ENCODE measurements around the gene DAPP1.

Gene DAPP1

DNA sequence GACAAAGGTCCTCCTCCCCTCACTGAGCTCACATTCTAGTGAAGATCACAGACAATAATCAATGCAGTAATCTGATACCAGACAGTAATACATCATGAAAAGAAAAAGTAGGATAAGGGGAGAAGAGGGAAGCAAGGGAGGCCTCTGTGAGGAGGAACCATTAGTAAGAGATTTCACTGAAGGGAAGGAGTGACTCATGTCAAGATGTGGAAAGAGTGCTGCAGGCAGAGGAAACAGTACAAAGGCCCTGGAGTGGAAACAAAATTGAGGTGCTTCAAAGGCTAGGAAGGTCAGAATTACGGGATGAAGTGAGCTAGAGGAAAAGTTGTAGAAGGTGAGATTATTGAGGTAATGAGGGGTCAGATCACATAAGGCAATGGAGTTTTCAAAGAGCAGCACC, 39.5 kb downstream of the DAPP1 start:
- no peak for DNase-seq (ENCODE audit: low read depth)

GRCh38 chr4:99857307-99857706, 40.7 kb downstream of the DAPP1 start:
- no peak for DNase-seq (ENCODE audit: low read depth)

GRCh38 chr4:99859618-99860017, 43.0 kb downstream of the DAPP1 start:
- DNase-seq (ENCODE audit: low read depth) = no peak

DNA sequence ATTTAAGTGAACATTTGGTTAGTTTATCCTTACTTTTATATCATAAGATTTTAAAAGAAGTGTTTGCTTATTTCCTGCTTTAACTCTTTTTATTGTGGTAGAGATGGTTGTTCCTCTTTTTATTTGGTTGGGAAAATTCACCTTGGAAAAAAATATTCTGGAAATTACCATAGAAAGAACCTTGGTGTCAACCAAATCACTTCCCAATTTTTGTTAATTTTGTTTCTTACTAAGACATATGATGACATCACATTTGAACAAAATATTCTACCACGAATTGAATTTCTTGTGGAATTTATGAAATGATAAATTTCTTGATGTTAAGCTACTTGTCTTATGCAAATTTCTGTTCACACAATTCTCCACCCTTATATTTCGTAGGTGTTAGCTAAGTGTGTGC, 43.9 kb downstream of the DAPP1 start:
- no peak for DNase-seq (ENCODE audit: low read depth)

GRCh38 chr4:99861120-99861905, 44.7 kb downstream of the DAPP1 start:
- no peak for DNase-seq (ENCODE audit: low read depth)

DNA sequence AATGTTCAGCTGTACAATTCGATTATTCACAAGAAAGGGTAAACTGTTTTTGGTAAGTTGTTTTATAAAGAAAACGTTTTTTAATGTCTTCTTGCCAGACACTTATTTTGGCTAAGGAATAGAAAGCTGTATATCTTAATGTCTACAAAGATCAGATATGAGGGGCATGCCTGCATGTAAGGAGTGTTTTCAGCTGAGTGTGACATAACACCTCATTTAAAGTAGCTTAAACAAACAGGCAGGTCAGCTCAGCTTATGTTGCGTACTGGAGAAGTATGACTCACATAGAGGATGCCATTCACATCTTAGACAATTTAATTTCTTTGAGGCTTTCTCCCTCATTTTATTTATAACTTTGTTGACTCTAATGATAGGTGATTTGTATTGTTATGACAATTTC, 47.2 kb downstream of the DAPP1 start:
- DNase-seq (ENCODE audit: low read depth) = no peak

DNA sequence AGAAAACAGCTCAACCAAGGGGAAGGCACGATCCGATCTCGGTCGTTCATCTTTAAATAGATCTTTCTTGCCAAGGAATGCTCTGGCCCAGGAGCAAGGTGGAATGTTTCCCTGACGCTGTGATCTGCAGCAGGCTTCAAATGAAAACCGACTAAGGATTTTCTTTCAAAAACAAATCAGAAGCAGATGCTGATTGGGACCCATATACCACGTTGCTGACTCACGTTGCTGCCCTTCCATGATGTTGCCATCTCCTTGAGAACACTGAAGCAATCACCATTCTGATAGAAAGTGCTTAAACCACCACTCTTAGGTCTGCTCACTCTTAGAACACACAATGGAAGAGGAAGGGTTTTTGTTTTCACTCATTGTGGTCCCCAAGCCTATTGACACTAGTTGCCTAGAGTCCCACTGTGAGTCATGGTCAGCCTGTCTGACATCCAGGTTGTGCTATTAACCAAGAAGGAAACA, 51.5 kb downstream of the DAPP1 start:
- DNase-seq (ENCODE audit: low read depth) = no peak

GRCh38 chr4:99872570-99872969, 55.9 kb downstream of the DAPP1 start:
- DNase-seq (ENCODE audit: low read depth) = no peak

DNA sequence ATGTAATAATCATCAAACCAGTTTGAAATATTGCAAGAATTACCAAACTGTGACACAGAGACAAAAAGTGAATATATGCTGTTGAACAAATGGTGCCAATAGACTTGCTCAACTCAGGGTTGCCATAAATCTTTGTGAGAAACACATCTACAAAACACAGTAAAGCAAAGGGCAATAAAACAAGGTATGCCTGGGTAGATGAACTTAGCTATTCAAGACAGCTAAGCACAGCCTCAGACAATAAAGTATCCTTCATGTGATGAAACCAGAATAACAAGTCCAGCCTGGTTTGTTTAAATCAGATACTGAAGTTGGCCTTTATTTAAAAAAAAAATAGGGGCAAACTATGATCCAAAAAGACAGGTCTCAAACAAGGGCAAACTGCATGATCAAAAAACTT, 58.4 kb downstream of the DAPP1 start:
- DNase-seq (ENCODE audit: low read depth) = no peak

- DNase-seq (ENCODE audit: low read depth) = no peak
These were observed 60.3 kb downstream of the DAPP1 start for GRCh38 chr4:99876946-99877345.

DNA sequence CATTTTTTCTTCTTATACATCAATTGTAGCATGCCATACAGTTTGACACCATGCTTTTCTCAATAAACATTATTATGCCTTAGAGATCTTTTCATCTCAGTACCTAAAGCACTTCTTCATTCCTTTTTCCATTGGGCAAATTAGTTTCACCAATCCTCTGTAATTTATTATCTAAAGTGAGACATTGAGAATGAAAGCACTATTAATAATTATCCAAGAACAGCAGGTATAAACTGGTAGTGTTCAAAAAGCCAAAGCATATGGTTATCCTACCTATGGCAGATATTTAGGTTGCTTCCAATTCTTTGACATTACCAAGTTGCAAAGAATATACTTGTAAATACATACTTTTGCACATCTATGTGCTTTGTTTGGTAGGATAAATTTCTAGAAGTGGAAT, 62.0 kb downstream of the DAPP1 start:
- no peak for DNase-seq (ENCODE audit: low read depth)

- DNase-seq (ENCODE audit: low read depth) = no peak
These were observed 62.8 kb downstream of the DAPP1 start for GRCh38 chr4:99879458-99879857.

DNA sequence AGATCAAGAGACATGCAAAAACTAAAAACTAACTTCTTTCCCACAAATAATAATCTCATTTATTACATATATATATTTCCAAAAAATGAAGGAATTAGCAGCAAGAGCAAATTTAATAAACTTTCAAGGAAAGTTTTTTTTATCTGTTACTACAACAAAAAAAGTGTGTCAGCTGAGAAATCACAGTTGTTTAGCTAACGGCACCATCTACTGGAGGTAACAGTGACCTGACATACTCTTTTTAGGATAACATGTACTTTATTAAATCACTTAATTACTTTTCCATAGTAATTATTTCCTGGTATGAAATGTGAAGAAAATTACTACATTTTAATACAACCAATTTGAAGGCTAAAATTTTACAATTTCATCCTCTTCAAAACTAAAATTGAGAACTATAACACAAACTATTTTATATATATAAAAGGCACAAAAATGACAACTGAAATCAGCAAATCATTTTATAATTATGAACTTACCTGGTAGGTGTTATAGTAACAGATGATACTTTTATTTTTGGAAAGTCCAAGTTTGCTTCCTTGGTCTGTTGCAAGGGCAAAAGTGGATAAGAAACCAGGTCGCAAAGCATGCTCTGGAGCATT, 68.5 kb downstream of the DAPP1 start:
- DNase-seq (ENCODE audit: low read depth) = no peak

DNA sequence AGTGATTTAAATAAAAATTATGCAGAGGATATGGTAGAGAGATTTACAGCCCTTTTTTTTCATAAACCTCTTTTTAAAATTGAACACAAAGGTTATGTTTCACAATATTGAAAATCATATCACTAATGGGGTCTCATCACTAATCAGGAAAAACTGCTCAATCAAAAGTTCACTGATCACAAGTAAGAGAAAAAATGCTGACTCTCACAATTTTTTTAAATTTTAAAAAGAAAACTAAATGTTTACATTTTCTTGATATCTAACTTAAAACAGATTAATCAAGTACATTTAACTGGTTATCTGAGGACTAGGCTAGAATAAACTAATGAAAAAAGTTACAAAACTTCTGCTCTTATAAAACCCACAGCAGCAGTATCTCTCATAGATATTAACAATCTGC, 69.1 kb downstream of the DAPP1 start:
- no peak for DNase-seq (ENCODE audit: low read depth)

- DNase-seq (ENCODE audit: low read depth) = peak; percentile 32
These were observed 69.5 kb downstream of the DAPP1 start for GRCh38 chr4:99886146-99886545.

DNA sequence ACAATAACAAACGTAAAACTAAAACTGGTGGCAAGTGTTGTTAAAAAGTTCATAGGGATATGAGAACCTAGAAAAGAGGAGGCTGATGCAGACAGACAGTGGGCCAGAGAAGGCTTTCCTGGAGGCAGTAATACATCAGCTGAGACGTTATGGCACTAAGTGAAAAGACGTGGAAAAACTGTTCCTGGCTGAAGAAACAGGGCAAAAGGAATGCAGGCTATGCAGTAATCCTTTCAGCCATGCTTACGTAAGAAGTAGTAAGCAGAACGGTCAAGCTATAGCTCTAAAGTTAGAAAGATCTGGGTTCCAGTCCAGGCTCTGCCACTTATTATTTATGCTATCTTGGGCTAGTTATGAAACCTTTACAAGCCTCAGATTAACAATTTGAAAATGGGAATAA, 71.2 kb downstream of the DAPP1 start:
- no peak for DNase-seq (ENCODE audit: low read depth)

DNA sequence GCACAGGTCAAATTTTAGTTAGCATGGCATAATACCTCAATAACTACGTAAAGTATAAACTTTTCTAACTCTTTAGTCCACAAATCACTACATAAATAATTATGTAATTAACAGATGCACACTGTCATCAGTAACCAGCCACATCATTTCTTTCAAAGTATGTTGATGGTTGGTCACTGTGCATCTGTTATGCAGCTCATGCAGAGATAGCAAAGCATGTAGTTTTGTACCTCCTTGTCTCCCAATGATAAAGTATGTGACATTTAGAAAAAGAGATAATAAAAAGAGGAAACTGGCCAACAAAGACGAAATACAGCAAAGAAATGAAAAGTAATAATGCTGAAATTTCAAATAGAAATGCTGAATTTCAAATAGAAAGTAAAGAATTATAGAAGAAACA, 74.7 kb downstream of the DAPP1 start:
- DNase-seq (ENCODE audit: low read depth) = no peak

DNA sequence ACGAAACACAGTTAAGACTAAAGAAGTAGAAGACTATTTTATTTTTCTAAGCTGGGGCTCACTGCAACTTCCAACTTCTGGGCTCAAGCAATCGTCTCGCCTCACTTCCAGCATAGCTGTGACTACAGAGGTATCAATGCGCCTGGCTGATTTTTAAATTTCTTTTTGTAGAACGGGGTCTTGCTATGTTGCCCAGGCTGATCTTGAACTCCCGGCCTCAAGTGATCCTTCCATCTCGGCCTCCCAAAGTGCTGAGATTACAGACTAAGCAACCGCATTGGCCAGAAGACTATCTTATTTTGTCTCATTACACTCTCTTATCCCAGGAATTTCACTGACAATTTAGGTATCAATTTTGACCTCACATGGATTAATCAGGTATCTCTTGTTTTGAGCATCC, 76.4 kb downstream of the DAPP1 start:
- no peak for DNase-seq (ENCODE audit: low read depth)

GRCh38 chr4:99893839-99894160, 77.2 kb downstream of the DAPP1 start:
- DNase-seq (ENCODE audit: low read depth) = no peak

DNA sequence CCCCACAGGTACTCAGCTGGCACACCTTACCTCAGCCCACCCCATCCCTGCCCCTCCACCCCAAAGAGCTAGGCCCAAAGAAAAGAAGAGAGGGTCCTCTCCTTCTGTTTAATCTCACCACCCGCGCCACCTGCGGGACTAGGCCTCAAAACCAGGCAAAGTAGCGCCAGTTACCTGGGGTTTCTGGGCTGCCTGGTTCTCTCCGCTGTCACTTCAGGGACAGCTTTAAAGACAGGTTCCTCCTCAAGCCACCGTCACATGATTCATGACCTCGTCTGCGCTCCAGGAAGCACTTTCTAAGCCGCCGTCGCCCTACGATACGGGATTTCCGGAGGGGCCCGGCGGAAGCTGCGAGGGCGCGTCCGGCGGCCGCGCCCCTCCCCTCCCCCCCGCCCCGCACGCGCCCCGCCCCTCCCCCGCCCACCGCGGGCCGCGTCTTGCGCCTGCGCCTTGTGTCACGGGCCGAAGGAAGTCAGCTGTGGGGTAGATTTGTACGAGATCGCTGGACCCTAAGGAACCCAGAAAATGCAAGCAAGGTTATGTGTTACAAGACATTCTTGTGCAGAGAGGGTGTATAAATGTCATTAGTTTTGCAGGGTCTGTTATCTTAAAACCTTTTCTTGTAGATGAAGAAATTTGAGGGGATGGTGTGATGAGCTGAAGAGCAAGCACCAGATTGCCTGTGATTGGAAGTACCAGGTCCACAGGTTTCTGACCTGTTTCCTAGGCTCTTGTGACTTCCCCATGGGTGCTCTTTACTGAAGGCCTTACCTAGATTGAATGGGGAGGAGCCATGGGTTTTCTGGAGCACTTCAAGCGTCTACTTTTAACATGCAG, 77.8 kb downstream of the DAPP1 start, which contains the start of gene LAMTOR3:
Gene LAMTOR3 (minus strand): TSS at position 267 of the 837 bp plus-strand sequence. CDS start 464 bp downstream, outside the sequence.
- DNase-seq (ENCODE audit: low read depth) = peak; percentile 44

GRCh38 chr4:99894998-99895397, 78.4 kb downstream of the DAPP1 start:
- DNase-seq (ENCODE audit: low read depth) = no peak

DNA sequence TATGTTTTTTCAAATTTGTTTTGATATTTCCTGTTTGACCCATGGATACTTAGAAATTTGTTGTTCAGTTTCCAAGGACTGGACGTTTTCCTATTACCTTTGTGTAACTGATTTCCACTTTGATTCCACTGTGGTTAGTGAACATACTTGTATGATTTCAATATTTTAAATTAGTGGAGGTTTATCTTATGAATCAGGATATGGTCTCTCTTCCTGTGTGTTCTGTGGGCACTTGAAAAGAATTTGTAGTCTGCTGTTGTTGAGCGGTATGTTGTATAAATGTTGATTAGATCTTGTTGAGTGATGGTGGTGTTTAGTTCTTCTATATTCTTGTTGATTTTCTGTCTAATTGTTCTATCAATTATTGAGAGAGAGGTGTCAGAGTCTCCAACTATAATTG, 98.8 kb downstream of the DAPP1 start:
- DNase-seq (ENCODE audit: low read depth) = peak; percentile 28

DNA sequence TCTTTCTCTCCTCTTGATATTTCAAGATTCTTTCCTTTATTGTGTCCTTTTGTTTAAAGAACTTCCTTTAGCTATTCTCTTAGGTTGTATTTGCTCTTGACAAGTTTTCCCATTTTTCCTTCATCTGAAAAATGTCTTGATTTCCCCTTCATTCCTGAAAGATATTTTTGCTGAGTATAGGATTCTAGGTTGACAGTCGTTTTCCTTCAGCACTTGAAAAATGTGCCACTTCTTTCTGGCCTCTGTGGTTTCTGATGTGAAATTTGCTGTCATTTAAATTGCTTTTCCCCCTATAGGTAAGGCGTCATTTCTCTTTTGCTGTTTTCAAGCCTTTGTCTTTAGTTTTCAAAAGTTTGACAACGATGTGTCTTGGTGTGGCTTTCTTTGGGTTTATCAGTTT, 100.9 kb downstream of the DAPP1 start:
- DNase-seq (ENCODE audit: low read depth) = no peak

All from non-pigmented ciliary epithelial cell (primary cell).